HepG2 (cell line): ENCODE results near the gene PPP2R5D. TPM values are rescaled to one million over a fixed set of nuclear protein-coding genes. Genes with fewer than 3 reads are reported as not detected.

Experiments used
- ARNTL ChIP-seq: sonication (generic); formaldehyde crosslinking; IDR thresholded peaks from 2 replicates; pipeline ENCODE4 v1.4.0; 2020; ENCODE audit warnings: mild to moderate bottlenecking, missing genetic modification reagents
- DNMT3B ChIP-seq: conservative IDR thresholded peaks from 2 replicates; pipeline ENCODE4 v1.6.1; 2016; ENCODE audit warnings: missing biosample characterization, control low read depth
- KDM2A ChIP-seq: sonication (generic); formaldehyde crosslinking; IDR thresholded peaks from 2 replicates; pipeline ENCODE4 v1.4.0; 2020; ENCODE audit warnings: low read depth, missing genetic modification reagents, borderline replicate concordance
- PATZ1 ChIP-seq: sonication (generic); formaldehyde crosslinking; IDR thresholded peaks from 2 replicates; pipeline ENCODE4 v1.4.0; 2020; ENCODE audit warnings: missing genetic modification reagents
- PHF8 ChIP-seq: sonication (generic); formaldehyde crosslinking; IDR thresholded peaks from 2 replicates; pipeline ENCODE4 v1.5.0; 2020; ENCODE audit warnings: missing genetic modification reagents
- SNRNP70 ChIP-seq: fragments of 200-400 bp; formaldehyde crosslinking; IDR thresholded peaks from 2 replicates; pipeline ENCODE4 v1.6.1; 2017; ENCODE audit warnings: mild to moderate bottlenecking, low read depth, low read length, moderate library complexity
- ZNF274 ChIP-seq: sonication (generic); formaldehyde crosslinking; IDR thresholded peaks from 2 replicates; pipeline ENCODE4 v1.5.1; 2020; ENCODE audit warnings: mild to moderate bottlenecking, missing genetic modification reagents
- ZNF496 ChIP-seq: sonication (generic); formaldehyde crosslinking; IDR thresholded peaks from 2 replicates; pipeline ENCODE4 v1.8.1; 2023; ENCODE audit warnings: mild to moderate bottlenecking, moderate library complexity, missing genetic modification reagents; ENCODE audit not compliant: insufficient replicate concordance
- ZNF574 ChIP-seq: sonication (generic); formaldehyde crosslinking; IDR thresholded peaks from 2 replicates; pipeline ENCODE4 v1.4.0; 2020; ENCODE audit warnings: missing genetic modification reagents
- ZNF761 ChIP-seq: sonication (generic); formaldehyde crosslinking; conservative IDR thresholded peaks from 2 replicates; pipeline ENCODE4 v1.4.0; 2020; ENCODE audit warnings: mild to moderate bottlenecking, missing genetic modification reagents
- polyA plus RNA-seq, 8 experiments: library from polyadenylated mRNA; depleted of rRNA in 3 of 8; stranded (reverse) in 7 of 8; unstranded in 1 of 8; fragments of >200 nt; fragmentation: Illumina TruSeq in 4 of 8; extraction: Trizol in 4 of 8; gene quantifications; 2 replicates each; pipeline versions ENCODE4 v1.2.1 to v1.2.3, GENCODE V29; 2011 to 2016; ENCODE audit warnings: low read depth in 4 of 8, missing spikeins in 1 of 8, mixed read lengths in 1 of 8; ENCODE audit not compliant: insufficient read depth in 1 of 8
- total RNA-seq, 5 experiments: library from RNA; depleted of rRNA; stranded (reverse); fragments of >200 nt; fragmentation: Illumina TruSeq; extraction: Trizol; gene quantifications; 2 replicates each; pipeline ENCODE4 v1.2.3, GENCODE V29; 2016; ENCODE audit warnings: low read depth in 1 of 5
- TF ChIP-seq, protein P1 (sequence below): IDR thresholded peaks from 2 replicates; pipeline ENCODE4 v1.6.1; 2018; ENCODE audit warnings: missing genetic modification reagents, mild to moderate bottlenecking, missing compliant biosample characterization
- TF ChIP-seq, protein P2 (sequence below): sonication (generic); formaldehyde crosslinking; IDR thresholded peaks from 2 replicates; pipeline ENCODE4 v1.4.0; 2020; ENCODE audit warnings: missing genetic modification reagents, borderline replicate concordance
- TF ChIP-seq, protein P3 (sequence below): IDR thresholded peaks from 2 replicates; pipeline ENCODE4 v1.6.1; 2016; ENCODE audit warnings: missing compliant biosample characterization, missing genetic modification reagents, borderline replicate concordance

PPP2R5D gene
- total and polyA plus RNA-seq, 2 of the 13 experiments (the other 11 are each of a cell fraction or from before 2014, with no cell fraction given), result 53.7 to 60.4 TPM

GRCh38 chr6:42960243-42961019 is 23.9 kb upstream of the PPP2R5D start, which contains the start of gene GNMT (continued):
- TF ChIP-seq SNRNP70 (no peak), ZNF761 (CRISPR knock-in tag) (peak; percentile 9; the same call in 1 of the 2 replicates), ZNF574 (CRISPR knock-in tag) (peak; percentile 63), KDM2A (CRISPR knock-in tag) (peak; percentile 84), ZNF274 (peak; percentile 91), ZNF496 (CRISPR knock-in tag) (no peak), PATZ1 (CRISPR knock-in tag) (peak; percentile 14; the same call in 1 of the 2 replicates), ARNTL (CRISPR knock-in tag) (0 out of 2 replicates have a peak, but pooled peaks have one; percentile 54), DNMT3B (CRISPR knock-in tag) (peak; percentile 77; the same call in 1 of the 2 replicates), PHF8 (CRISPR knock-in tag) (peak; percentile 81)
- TF ChIP-seq, protein P1, sequence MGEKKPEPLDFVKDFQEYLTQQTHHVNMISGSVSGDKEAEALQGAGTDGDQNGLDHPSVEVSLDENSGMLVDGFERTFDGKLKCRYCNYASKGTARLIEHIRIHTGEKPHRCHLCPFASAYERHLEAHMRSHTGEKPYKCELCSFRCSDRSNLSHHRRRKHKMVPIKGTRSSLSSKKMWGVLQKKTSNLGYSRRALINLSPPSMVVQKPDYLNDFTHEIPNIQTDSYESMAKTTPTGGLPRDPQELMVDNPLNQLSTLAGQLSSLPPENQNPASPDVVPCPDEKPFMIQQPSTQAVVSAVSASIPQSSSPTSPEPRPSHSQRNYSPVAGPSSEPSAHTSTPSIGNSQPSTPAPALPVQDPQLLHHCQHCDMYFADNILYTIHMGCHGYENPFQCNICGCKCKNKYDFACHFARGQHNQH, result peak; percentile 24
- TF ChIP-seq, protein P2, sequence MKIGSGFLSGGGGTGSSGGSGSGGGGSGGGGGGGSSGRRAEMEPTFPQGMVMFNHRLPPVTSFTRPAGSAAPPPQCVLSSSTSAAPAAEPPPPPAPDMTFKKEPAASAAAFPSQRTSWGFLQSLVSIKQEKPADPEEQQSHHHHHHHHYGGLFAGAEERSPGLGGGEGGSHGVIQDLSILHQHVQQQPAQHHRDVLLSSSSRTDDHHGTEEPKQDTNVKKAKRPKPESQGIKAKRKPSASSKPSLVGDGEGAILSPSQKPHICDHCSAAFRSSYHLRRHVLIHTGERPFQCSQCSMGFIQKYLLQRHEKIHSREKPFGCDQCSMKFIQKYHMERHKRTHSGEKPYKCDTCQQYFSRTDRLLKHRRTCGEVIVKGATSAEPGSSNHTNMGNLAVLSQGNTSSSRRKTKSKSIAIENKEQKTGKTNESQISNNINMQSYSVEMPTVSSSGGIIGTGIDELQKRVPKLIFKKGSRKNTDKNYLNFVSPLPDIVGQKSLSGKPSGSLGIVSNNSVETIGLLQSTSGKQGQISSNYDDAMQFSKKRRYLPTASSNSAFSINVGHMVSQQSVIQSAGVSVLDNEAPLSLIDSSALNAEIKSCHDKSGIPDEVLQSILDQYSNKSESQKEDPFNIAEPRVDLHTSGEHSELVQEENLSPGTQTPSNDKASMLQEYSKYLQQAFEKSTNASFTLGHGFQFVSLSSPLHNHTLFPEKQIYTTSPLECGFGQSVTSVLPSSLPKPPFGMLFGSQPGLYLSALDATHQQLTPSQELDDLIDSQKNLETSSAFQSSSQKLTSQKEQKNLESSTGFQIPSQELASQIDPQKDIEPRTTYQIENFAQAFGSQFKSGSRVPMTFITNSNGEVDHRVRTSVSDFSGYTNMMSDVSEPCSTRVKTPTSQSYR (CRISPR knock-in tag), result peak; percentile 21; the same call in 1 of the 2 replicates
- TF ChIP-seq, protein P3, sequence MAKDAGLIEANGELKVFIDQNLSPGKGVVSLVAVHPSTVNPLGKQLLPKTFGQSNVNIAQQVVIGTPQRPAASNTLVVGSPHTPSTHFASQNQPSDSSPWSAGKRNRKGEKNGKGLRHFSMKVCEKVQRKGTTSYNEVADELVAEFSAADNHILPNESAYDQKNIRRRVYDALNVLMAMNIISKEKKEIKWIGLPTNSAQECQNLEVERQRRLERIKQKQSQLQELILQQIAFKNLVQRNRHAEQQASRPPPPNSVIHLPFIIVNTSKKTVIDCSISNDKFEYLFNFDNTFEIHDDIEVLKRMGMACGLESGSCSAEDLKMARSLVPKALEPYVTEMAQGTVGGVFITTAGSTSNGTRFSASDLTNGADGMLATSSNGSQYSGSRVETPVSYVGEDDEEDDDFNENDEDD (CRISPR knock-in tag), result peak; percentile 76; the same call in 1 of the 2 replicates
